ENCODE data around the gene ENTPD5.

DNA sequence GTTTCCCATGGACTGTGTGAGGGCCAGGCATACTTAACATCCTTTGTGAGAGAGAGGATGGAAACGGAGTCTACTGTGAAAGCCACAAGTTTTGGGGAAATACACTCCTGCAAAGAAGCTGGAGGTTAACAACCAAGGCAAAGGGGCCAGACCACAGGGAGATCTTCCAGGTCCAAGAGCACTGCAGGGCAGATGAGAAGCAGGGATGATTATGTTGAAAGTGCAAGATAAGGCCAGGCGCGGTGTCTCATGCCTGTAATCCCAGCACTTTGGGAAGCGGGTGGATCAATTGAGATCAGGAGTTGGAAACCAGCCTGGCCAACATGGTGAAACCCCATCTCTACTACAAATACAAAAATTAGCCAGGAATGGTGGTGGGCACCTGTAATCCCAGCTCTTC lies 53.9 kb downstream of the ENTPD5 start:
- TF ChIP-seq, protein P1, sequence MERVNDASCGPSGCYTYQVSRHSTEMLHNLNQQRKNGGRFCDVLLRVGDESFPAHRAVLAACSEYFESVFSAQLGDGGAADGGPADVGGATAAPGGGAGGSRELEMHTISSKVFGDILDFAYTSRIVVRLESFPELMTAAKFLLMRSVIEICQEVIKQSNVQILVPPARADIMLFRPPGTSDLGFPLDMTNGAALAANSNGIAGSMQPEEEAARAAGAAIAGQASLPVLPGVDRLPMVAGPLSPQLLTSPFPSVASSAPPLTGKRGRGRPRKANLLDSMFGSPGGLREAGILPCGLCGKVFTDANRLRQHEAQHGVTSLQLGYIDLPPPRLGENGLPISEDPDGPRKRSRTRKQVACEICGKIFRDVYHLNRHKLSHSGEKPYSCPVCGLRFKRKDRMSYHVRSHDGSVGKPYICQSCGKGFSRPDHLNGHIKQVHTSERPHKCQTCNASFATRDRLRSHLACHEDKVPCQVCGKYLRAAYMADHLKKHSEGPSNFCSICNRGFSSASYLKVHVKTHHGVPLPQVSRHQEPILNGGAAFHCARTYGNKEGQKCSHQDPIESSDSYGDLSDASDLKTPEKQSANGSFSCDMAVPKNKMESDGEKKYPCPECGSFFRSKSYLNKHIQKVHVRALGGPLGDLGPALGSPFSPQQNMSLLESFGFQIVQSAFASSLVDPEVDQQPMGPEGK (CRISPR knock-in tag; IDR thresholded peaks at IDR 0.05; ENCODE audit: borderline replicate concordance), result no peak
- TF ChIP-seq CREB5 (CRISPR knock-in tag; IDR thresholded peaks at IDR 0.05; ENCODE audit: low read depth), result no peak
- TF ChIP-seq POU6F1 (CRISPR knock-in tag; IDR thresholded peaks at IDR 0.05; ENCODE audit: borderline replicate concordance, low read depth), result no peak
- TF ChIP-seq ZFP30 (CRISPR knock-in tag; IDR thresholded peaks at IDR 0.05), result no peak
- TF ChIP-seq, protein P2, sequence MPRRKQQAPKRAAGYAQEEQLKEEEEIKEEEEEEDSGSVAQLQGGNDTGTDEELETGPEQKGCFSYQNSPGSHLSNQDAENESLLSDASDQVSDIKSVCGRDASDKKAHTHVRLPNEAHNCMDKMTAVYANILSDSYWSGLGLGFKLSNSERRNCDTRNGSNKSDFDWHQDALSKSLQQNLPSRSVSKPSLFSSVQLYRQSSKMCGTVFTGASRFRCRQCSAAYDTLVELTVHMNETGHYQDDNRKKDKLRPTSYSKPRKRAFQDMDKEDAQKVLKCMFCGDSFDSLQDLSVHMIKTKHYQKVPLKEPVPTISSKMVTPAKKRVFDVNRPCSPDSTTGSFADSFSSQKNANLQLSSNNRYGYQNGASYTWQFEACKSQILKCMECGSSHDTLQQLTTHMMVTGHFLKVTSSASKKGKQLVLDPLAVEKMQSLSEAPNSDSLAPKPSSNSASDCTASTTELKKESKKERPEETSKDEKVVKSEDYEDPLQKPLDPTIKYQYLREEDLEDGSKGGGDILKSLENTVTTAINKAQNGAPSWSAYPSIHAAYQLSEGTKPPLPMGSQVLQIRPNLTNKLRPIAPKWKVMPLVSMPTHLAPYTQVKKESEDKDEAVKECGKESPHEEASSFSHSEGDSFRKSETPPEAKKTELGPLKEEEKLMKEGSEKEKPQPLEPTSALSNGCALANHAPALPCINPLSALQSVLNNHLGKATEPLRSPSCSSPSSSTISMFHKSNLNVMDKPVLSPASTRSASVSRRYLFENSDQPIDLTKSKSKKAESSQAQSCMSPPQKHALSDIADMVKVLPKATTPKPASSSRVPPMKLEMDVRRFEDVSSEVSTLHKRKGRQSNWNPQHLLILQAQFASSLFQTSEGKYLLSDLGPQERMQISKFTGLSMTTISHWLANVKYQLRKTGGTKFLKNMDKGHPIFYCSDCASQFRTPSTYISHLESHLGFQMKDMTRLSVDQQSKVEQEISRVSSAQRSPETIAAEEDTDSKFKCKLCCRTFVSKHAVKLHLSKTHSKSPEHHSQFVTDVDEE (CRISPR knock-in tag; IDR thresholded peaks at IDR 0.05), result no peak
- TF ChIP-seq ARNTL (CRISPR knock-in tag; IDR thresholded peaks at IDR 0.05; ENCODE audit: borderline replicate concordance, low read depth), result no peak
- no peak for TF ChIP-seq ZNF8 (CRISPR knock-in tag; IDR thresholded peaks at IDR 0.05)
- TF ChIP-seq CSRNP3 (CRISPR knock-in tag; IDR thresholded peaks at IDR 0.05), result no peak
- no peak for TF ChIP-seq OSR1 (CRISPR knock-in tag; IDR thresholded peaks at IDR 0.05)
- no peak for TF ChIP-seq TOX (CRISPR knock-in tag; IDR thresholded peaks at IDR 0.05; ENCODE audit: borderline replicate concordance)
- TF ChIP-seq SNAI2 (CRISPR knock-in tag; IDR thresholded peaks at IDR 0.05), result no peak
- no peak for TF ChIP-seq RARB (CRISPR knock-in tag; IDR thresholded peaks at IDR 0.05)

Data from SK-N-SH treated with all-trans-retinoic acid at 6 μM for 48 hours (cell line).